A549 treated with ZK216348 at 1 μM for 4 hours (cell line): ENCODE results near the gene PCYOX1L. TPM values are rescaled to one million over a fixed set of nuclear protein-coding genes. Genes with fewer than 3 reads are reported as not detected.

Experiments
- total RNA-seq: library from RNA; stranded (reverse); fragments of 200-300 nt; extraction: Qiagen RNA extraction; gene quantifications from 5 replicates; pipeline ENCODE4 v1.2.3, GENCODE V29; 2022; ENCODE audit warnings: low read depth

Gene PCYOX1L
- 1.8 to 3.1 TPM (median 2.7 TPM) in 5 replicates for total RNA-seq

GRCh38 chr5:149357370-149358293 lies at the start of gene PCYOX1L:
Gene PCYOX1L, plus strand, starts transcription at chr5:149358046. Its CDS starts 23 bp downstream, at chr5:149358069.

GRCh38 chr5:149345147-149345891 lies 12.5 kb upstream of the PCYOX1L start, which contains the start of gene GRPEL2:
Gene GRPEL2, plus strand, starts transcription at chr5:149345499. Its CDS starts 41 bp downstream, at chr5:149345540.

GRCh38 chr5:149379177-149379761 lies 21.4 kb downstream of the PCYOX1L start, which contains the start of gene IL17B:
Gene IL17B, minus strand, starts transcription at chr5:149379292. Its CDS starts 67 bp downstream, at chr5:149379225.

Other genes with a start within 250 kb of the PCYOX1L start
- 16.9 to 23.0 TPM (median 19.4 TPM) in 5 replicates for gene ABLIM3, start 216.6 kb upstream of the PCYOX1L start, total RNA-seq
- 7.6 to 11.4 TPM (median 10.7 TPM) in 5 replicates for gene AFAP1L1, start 86.2 kb upstream of the PCYOX1L start, total RNA-seq
- 4.9 to 8.5 TPM (median 6.9 TPM) in 5 replicates for gene GRPEL2, start 12.5 kb upstream of the PCYOX1L start, total RNA-seq
- gene IL17B, start 21.2 kb downstream of the PCYOX1L start, total RNA-seq: not detected in 5 replicates
- gene CSNK1A1, start 193.4 kb downstream of the PCYOX1L start, total RNA-seq: 106 to 145 TPM (median 131 TPM) in 5 replicates
- 1.2 to 1.5 TPM (median 1.4 TPM) in 5 replicates for gene ARHGEF37, start 223.5 kb downstream of the PCYOX1L start, total RNA-seq